Jurkat, Clone E6-1 (cell line): ENCODE data around the gene SUDS3. TPM values are rescaled to one million over a fixed set of nuclear protein-coding genes. Genes with fewer than 3 reads are reported as not detected.
"Not testable (repeated sequence)": the region's sequence is repeated elsewhere in the genome, so short reads cannot be mapped to it uniquely, and the experiment has no call there.

ENCODE experiments used
- DNase-seq: peaks from one replicate; pipeline ENCODE4 v3.0.0-alpha.2; 2011; ENCODE audit warnings: low read depth, low spot score
- H3K4me3 ChIP-seq: 2 replicates; pipeline ENCODE4 v1.5.1; 2011; ENCODE audit warnings: mild to moderate bottlenecking, low read length, control low read depth, moderate library complexity
- polyA plus RNA-seq: library from polyadenylated mRNA; unstranded; fragments of >200 nt; gene quantifications from one replicate; pipeline ENCODE4 v1.2.1, GENCODE V29; 2012; ENCODE audit warnings: missing spikeins; ENCODE audit not compliant: insufficient read length, insufficient read depth

Gene SUDS3
- polyA plus RNA-seq, result 26.1 TPM

- peak; percentile 80 for DNase-seq
- peak within 1 kb of the TSS; percentile 89 for H3K4me3 ChIP-seq
Measured at GRCh38 chr12:118376089-118377020, at the start of gene SUDS3. SUDS3 (plus strand) TSS chr12:118376555; CDS start chr12:118376692, 137 bp downstream.

GRCh38 chr12:118326991-118327390 lies 49.4 kb upstream of the SUDS3 start:
- H3K4me3 ChIP-seq, result no peak overlapping the region
- DNase-seq, result no peak

GRCh38 chr12:118327391-118327790 lies 49.0 kb upstream of the SUDS3 start:
- DNase-seq, result no peak
- H3K4me3 ChIP-seq, result no peak overlapping the region

- DNase-seq, result no peak
- H3K4me3 ChIP-seq, result no peak overlapping the region
Measured at GRCh38 chr12:118328486-118329330, 47.6 kb upstream of the SUDS3 start.

- DNase-seq, result peak; percentile 38
- no peak overlapping the region for H3K4me3 ChIP-seq
Measured at GRCh38 chr12:118330421-118331018, 45.8 kb upstream of the SUDS3 start.

GRCh38 chr12:118332511-118332910 lies 43.8 kb upstream of the SUDS3 start:
- no peak overlapping the region for H3K4me3 ChIP-seq
- DNase-seq, result no peak

GRCh38 chr12:118334241-118334640 lies 42.1 kb upstream of the SUDS3 start:
- DNase-seq, result no peak
- H3K4me3 ChIP-seq, result no peak overlapping the region

GRCh38 chr12:118334939-118335567 lies 41.3 kb upstream of the SUDS3 start:
- H3K4me3 ChIP-seq, result no peak overlapping the region
- DNase-seq, result no peak

GRCh38 chr12:118336123-118336522 lies 40.2 kb upstream of the SUDS3 start:
- no peak overlapping the region for H3K4me3 ChIP-seq
- DNase-seq, result no peak

GRCh38 chr12:118337194-118337838 lies 39.0 kb upstream of the SUDS3 start:
- no peak for DNase-seq
- no peak overlapping the region for H3K4me3 ChIP-seq

GRCh38 chr12:118342090-118342489 lies 34.3 kb upstream of the SUDS3 start:
- no peak overlapping the region for H3K4me3 ChIP-seq
- DNase-seq, result no peak

- no peak overlapping the region for H3K4me3 ChIP-seq
- no peak for DNase-seq
Measured at GRCh38 chr12:118344829-118345228, 31.5 kb upstream of the SUDS3 start.

- no peak overlapping the region for H3K4me3 ChIP-seq
- DNase-seq, result no peak
Measured at GRCh38 chr12:118345355-118345754, 31.0 kb upstream of the SUDS3 start.

- DNase-seq, result no peak
- H3K4me3 ChIP-seq, result no peak overlapping the region
Measured at GRCh38 chr12:118346895-118347294, 29.5 kb upstream of the SUDS3 start.

GRCh38 chr12:118347916-118348315 lies 28.4 kb upstream of the SUDS3 start:
- no peak overlapping the region for H3K4me3 ChIP-seq
- DNase-seq, result no peak

- no peak overlapping the region for H3K4me3 ChIP-seq
- DNase-seq, result no peak
Measured at GRCh38 chr12:118350908-118351559, 25.3 kb upstream of the SUDS3 start.

- no peak for DNase-seq
- no peak overlapping the region for H3K4me3 ChIP-seq
Measured at GRCh38 chr12:118353721-118354120, 22.6 kb upstream of the SUDS3 start.

- H3K4me3 ChIP-seq, DNase-seq: not testable (repeated sequence)
Measured at GRCh38 chr12:118354503-118354902, 21.9 kb upstream of the SUDS3 start.
